GM06990 (cell line): ENCODE measurements around the gene TMEM132A.

Experiments
- DNase-seq: peaks from one replicate; pipeline ENCODE4 v3.0.0-alpha.2; 2011; ENCODE audit not compliant: insufficient read length; ENCODE audit errors: extremely low read depth
- H3K27me3 ChIP-seq: replicated peaks from 2 replicates; pipeline ENCODE4 v1.6.0; 2011; ENCODE audit warnings: low read length; ENCODE audit not compliant: control insufficient read depth, insufficient read depth
- H3K36me3 ChIP-seq: 2 replicates; pipeline ENCODE4 v1.5.1; 2011; ENCODE audit warnings: low read length; ENCODE audit not compliant: control insufficient read depth, insufficient read depth
- H3K4me3 ChIP-seq: replicated peaks from 2 replicates; pipeline ENCODE4 v1.5.1; 2011; ENCODE audit warnings: low read depth, mild to moderate bottlenecking, control low read depth, low read length
- CTCF ChIP-seq: IDR thresholded peaks from 2 replicates; pipeline ENCODE4 v1.5.1; 2011; ENCODE audit warnings: low read length, control low read depth, mild to moderate bottlenecking, inconsistent platforms; ENCODE audit not compliant: insufficient read depth, poor library complexity, severe bottlenecking

Gene TMEM132A

DNA sequence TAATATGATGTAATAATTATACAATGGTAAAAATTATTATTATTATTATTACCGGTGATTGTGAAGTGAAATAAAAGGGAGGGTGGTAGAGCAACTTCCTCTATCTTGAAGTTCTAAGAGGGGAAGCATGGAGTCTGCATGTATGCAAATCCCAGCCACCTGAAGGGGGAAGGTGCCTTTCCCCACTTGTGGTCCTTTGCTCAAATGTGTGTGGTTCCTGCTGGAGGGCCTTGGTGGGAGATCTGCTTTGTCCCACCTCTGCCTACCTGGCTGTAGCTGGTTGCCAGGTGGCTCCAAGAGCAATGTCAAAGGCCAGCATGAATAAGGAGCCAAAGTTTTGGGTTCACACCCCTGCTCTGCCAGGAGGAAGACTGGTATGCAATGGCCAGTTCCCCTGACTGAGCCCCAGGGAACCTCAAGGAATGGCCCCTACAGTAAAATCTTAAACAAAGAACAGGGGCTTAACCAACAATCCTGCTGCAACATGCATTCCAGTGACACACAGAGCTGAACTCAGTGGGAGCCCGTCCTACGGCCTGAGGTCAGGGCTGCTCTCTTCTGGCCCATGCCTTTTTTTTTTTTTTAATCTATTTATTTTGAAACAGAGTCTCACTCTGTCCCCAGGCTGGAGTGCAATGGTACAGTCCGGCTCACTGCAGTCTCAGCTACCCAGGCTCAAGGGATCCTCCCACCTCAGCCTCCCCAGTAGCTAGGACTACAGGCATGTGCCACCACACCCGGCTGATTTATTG, 8.5 kb downstream of the TMEM132A start:
- DNase-seq = peak; percentile 35
- H3K4me3 ChIP-seq = no peak overlapping the region
- no peak for TF ChIP-seq CTCF
- H3K36me3 ChIP-seq = peaks cover 4% of the 10 kb centered on the region
- H3K27me3 ChIP-seq = no peaks in the 10 kb centered on the region

DNA sequence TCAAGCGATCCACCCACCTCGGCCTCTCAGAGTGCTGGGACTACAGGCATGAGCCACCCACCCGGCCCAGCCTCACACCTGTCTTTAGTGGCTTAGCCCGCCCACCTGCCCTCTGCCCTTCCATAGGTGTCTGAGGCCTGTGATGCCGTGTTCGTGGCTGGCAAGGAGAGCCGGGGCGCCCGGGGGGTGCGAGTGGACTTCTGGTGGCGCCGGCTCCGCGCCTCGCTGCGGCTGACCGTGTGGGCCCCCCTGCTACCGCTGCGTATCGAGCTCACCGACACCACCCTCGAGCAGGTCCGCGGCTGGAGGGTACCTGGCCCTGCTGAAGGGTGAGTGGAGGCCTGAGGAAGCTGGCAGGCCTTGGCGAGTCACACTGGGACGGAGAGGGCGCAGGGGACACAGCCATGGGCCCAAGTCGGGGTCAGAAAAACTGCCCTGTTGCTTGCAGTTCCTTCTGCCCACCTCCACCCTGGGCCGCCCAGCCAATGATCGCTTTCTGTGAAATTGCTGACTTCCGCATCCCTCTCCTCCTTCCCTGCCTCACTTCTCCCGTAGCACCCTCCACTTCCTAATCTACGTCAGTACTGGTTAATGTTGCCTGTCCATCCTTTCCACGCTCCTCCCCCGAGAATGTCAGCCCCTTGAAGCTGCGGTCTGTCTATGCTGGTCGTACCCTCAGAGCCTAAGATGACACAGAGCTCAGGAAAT, 9.3 kb downstream of the TMEM132A start:
- TF ChIP-seq CTCF = no peak
- H3K27me3 ChIP-seq = no peaks in the 10 kb centered on the region
- H3K4me3 ChIP-seq = no peak overlapping the region
- DNase-seq = peak; percentile 28
- H3K36me3 ChIP-seq = peaks cover 10% of the 10 kb centered on the region

DNA sequence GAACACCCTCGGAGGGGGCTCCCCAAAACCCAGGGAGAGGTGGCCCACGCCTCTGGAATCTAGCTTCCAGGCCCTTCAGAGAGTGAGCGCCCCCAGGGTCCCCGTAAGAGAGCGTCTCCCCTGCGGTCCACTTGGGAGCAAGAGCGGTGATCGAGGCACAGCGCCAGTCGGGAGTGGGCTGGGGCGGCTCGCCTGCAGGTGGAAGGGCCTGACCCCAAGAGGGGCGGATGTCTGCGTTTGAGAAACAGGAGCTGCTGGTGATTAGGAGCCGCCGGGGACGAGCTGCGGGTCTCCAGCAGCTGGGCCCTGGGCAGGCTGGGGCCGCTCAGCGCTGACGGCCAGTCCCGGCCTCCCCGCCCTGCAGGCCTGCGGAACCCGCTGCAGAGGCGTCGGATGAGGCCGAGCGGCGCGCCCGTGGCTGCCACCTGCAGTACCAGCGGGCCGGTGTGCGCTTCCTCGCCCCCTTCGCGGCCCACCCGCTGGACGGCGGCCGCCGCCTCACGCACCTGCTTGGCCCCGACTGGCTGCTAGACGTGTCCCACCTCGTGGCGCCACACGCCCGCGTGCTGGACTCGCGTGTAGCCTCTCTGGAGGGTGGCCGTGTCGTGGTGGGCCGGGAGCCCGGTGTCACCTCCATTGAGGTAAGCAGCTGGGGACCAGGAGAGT, 10.0 kb downstream of the TMEM132A start:
- H3K27me3 ChIP-seq = no peaks in the 10 kb centered on the region
- no peak overlapping the region for H3K4me3 ChIP-seq
- H3K36me3 ChIP-seq = peaks cover 15% of the 10 kb centered on the region
- no peak for TF ChIP-seq CTCF
- peak; percentile 38 for DNase-seq

DNA sequence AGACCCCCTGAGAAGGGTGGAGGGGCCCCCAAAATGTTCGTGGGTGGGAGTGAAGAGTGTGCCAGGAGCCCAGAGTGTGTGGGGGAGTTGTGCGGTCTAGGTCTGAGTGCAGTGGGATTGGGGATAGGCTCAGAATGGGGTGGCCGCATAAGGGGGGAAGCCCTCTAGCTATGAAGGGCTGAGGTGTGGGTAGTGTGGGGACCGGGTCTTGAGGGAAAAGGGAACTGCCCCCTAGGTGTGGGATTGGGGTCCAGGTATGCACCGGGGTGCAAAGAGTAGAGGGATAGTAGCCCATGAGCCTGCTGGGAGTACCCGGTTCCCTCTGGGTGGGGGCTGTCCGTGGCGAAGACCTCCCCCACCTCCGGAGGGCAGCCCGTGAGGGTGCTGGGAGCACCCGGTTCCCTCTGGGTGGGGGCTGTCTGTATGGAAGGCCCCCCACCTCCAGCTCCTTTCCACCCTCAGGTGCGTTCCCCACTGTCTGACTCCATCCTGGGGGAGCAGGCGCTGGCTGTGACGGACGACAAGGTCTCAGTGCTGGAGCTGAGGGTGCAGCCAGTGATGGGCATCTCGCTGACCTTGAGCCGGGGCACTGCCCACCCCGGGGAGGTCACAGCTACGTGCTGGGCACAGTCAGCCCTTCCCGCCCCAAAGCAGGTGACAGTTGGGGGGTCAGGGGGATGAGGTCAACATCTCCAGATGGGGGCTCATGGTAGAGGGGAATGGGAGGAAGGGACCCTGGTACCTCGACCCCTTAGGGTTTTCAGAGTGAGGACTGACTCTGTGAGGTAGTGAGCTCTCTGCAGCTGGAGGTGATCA, 10.7 kb downstream of the TMEM132A start:
- TF ChIP-seq CTCF = no peak
- Histone ChIP-seq H3K36me3 (peaks cover 18% of the 10 kb centered on the region), H3K27me3 (no peaks in the 10 kb centered on the region), H3K4me3 (no peak overlapping the region)
- DNase-seq = peak; percentile 25

DNA sequence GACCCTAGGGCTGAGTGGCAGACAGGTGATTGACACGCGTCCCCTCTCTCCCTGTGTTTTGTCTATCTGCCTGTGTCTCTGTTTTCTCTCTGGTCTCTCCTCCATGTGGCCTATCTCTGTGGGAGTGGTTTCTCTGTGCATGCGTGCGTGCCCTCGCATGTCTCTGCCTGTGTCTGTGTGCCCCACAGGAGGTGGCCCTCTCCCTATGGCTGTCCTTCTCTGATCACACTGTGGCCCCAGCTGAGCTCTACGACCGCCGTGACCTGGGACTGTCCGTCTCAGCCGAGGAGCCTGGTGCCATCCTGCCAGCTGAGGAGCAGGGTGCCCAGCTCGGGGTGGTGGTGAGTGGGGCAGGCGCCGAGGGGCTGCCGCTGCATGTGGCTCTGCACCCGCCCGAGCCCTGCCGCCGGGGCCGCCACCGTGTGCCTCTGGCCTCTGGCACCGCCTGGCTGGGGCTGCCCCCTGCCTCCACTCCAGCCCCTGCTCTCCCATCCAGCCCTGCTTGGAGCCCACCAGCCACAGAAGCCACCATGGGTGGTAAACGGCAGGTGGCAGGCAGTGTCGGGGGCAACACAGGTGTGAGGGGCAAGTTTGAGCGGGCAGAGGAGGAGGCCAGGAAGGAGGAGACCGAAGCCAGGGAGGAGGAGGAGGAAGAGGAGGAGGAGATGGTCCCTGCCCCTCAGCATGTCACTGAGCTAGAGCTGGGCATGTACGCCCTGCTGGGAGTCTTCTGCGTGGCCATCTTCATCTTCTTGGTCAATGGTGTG, 11.6 kb downstream of the TMEM132A start:
- Histone ChIP-seq H3K36me3 (peaks cover 23% of the 10 kb centered on the region), H3K4me3 (no peak overlapping the region), H3K27me3 (no peaks in the 10 kb centered on the region)
- TF ChIP-seq CTCF = no peak
- DNase-seq = no peak
